Smooth muscle cell (in vitro differentiated cells): Measurements from ENCODE around the gene PCDH1. TPM values are rescaled to one million over a fixed set of nuclear protein-coding genes. Genes with fewer than 3 reads are reported as not detected.
"Not testable (repeated sequence)": the region's sequence is repeated elsewhere in the genome, so short reads cannot be mapped to it uniquely, and the experiment has no call there.

Source experiments
- DNase-seq: peaks from one replicate; lab custom pipeline; 2025; ENCODE audit not compliant: unreplicated experiment; lab: John Stamatoyannopoulos, UW
- H2AFZ ChIP-seq: fragments of 200-600 bp; sonication (generic); 2 replicates; pipeline ENCODE4 v1.6.0; 2016; ENCODE audit warnings: antibody characterized with exemption, low read depth, mild to moderate bottlenecking
- H3F3A ChIP-seq: fragments of 200-600 bp; sonication (generic); 2 replicates; pipeline ENCODE4 v1.6.0; 2017; ENCODE audit warnings: antibody characterized with exemption, low read depth
- H3K27ac ChIP-seq: fragments of 200-600 bp; sonication (generic); 2 replicates; pipeline ENCODE4 v1.5.1; 2016; ENCODE audit warnings: low read depth, mild to moderate bottlenecking
- H3K27me3 ChIP-seq: fragments of 200-600 bp; sonication (generic); 2 replicates; pipeline ENCODE4 v1.6.1; 2016; ENCODE audit warnings: low read depth, mild to moderate bottlenecking
- H3K36me3 ChIP-seq: fragments of 200-600 bp; sonication (generic); 2 replicates; pipeline ENCODE4 v1.5.1; 2016; ENCODE audit warnings: low read depth
- H3K4me1 ChIP-seq: fragments of 200-600 bp; sonication (generic); 2 replicates; pipeline ENCODE4 v1.5.1; 2016; ENCODE audit warnings: low read depth
- H3K4me2 ChIP-seq: fragments of 200-600 bp; sonication (generic); 2 replicates; pipeline ENCODE4 v1.6.0; 2016; ENCODE audit warnings: mild to moderate bottlenecking
- H3K4me3 ChIP-seq: fragments of 200-600 bp; sonication (generic); 2 replicates; pipeline ENCODE4 v1.5.1; 2016; ENCODE audit warnings: mild to moderate bottlenecking
- H3K79me2 ChIP-seq: fragments of 200-600 bp; sonication (generic); 2 replicates; pipeline ENCODE4 v1.6.0; 2016; ENCODE audit warnings: low read depth, mild to moderate bottlenecking
- H3K9ac ChIP-seq: fragments of 200-600 bp; sonication (generic); 2 replicates; pipeline ENCODE4 v1.6.0; 2016; ENCODE audit warnings: low read depth
- H3K9me3 ChIP-seq: fragments of 200-600 bp; sonication (generic); replicated peaks from 2 replicates; pipeline ENCODE4 v1.5.1; 2016; ENCODE audit warnings: low read depth
- H4K20me1 ChIP-seq: fragments of 200-600 bp; sonication (generic); 2 replicates; pipeline ENCODE4 v1.6.0; 2016; ENCODE audit warnings: low read depth
- CTCF ChIP-seq: fragments of 200-600 bp; sonication (generic); IDR thresholded peaks from 2 replicates; pipeline ENCODE4 v1.5.1; 2017; ENCODE audit warnings: borderline replicate concordance, mild to moderate bottlenecking, antibody characterized with exemption; ENCODE audit not compliant: insufficient read depth, poor library complexity, severe bottlenecking
- WGBS: methylation state at CpG from one replicate; pipeline ENCODE4 v1.1.7; 2016; ENCODE audit warnings: low lambda C conversion rate; 5-methylcytosine and 5-hydroxymethylcytosine counted together
- polyA plus RNA-seq: library from polyadenylated mRNA; unstranded; fragments of >200 nt; fragmentation: Nextera tagmentation; extraction: Ambion mirVana; gene quantifications from 2 replicates; pipeline ENCODE4 v1.2.1, GENCODE V29; 2016
- total RNA-seq: library from RNA; depleted of rRNA; stranded (reverse); fragments of >200 nt; gene quantifications from 2 replicates; pipeline ENCODE4 v1.2.3, GENCODE V29; 2014

The PCDH1 gene
- 4.5 and 14.7 TPM in 2 replicates for total RNA-seq
- 2.5 and 3.1 TPM in 2 replicates for polyA plus RNA-seq

GRCh38 chr5:141878186-141878710 is at the start of gene PCDH1:
TSS of gene PCDH1 (minus strand) at chr5:141878410. CDS start at chr5:141878262, 148 bp downstream.
- no peak for DNase-seq

DNA sequence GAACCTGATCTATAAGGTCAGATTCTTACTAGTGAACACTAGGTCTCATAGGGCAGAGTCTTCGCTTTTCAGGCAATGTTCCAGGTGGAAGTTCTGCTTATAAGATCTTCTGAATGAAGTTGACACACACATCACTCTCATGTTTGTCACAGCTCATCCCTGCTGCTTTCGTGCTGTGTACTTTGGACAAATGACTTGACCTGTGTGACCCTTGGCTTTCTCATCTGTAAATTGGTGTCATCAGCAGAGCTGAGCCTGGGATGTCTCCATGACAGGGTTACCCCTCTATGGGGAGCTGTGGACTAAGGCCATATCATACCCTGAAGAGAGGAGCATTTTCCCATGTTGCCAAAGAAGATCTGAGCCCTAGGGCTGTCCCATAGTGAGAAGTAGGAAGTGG is 48.2 kb upstream of the PCDH1 start:
- no peak overlapping the region for H3K4me3 ChIP-seq
- H3K27ac ChIP-seq = no peak overlapping the region
- no peaks in the 10 kb centered on the region for H3K36me3 ChIP-seq
- no peak overlapping the region for H3K9ac ChIP-seq
- 95% methylated on average over 2 of the region's 2 CpGs for WGBS
- TF ChIP-seq CTCF = no peak
- no peak overlapping the region for H2AFZ ChIP-seq
- no peak overlapping the region for H3K4me2 ChIP-seq
- no peaks in the 10 kb centered on the region for H3K27me3 ChIP-seq
- no peak for DNase-seq
- peaks cover 15% of the 10 kb centered on the region for H3K4me1 ChIP-seq
- H3K9me3 ChIP-seq = no peaks in the 10 kb centered on the region
- H3K79me2 ChIP-seq = peaks cover 13% of the 10 kb centered on the region
- peaks cover 6% of the 10 kb centered on the region for H4K20me1 ChIP-seq
- H3F3A ChIP-seq = peaks cover 4% of the 10 kb centered on the region

More at GRCh38 chr5:141878186-141878710, at the start of gene PCDH1:
- no peak for TF ChIP-seq CTCF
- Histone ChIP-seq H3K4me1 (peaks cover 54% of the 10 kb centered on the region), H4K20me1 (no peaks in the 10 kb centered on the region), H3K9ac (no peak within 1 kb of the TSS), H3K4me3 (peak within 1 kb of the TSS; percentile 67), H3K27ac (no peak within 1 kb of the TSS), H3K4me2 (peak within 1 kb of the TSS; percentile 97), H3K27me3 (peaks cover 65% of the 10 kb centered on the region), H3F3A (no peaks in the 10 kb centered on the region), H3K79me2 (no peaks in the 10 kb centered on the region), H2AFZ (peak within 1 kb of the TSS; percentile 62), H3K36me3 (no peaks in the 10 kb centered on the region), H3K9me3 (no peaks in the 10 kb centered on the region)
- WGBS = 5% methylated on average over 12 of the region's 63 CpGs

GRCh38 chr5:141923448-141924313 is 45.5 kb upstream of the PCDH1 start, which contains the start of gene DELE1:
TSS of gene DELE1 (plus strand) at chr5:141923871. CDS start at chr5:141923942, 71 bp downstream.
- Histone ChIP-seq H2AFZ (peak within 1 kb of the TSS; percentile 95), H3K9me3 (no peaks in the 10 kb centered on the region), H4K20me1 (peaks cover 6% of the 10 kb centered on the region), H3K27me3 (no peaks in the 10 kb centered on the region), H3F3A (peaks cover 4% of the 10 kb centered on the region), H3K27ac (peak within 1 kb of the TSS; percentile 99), H3K79me2 (peaks cover 13% of the 10 kb centered on the region), H3K4me3 (peak within 1 kb of the TSS; percentile 91), H3K4me1 (peaks cover 15% of the 10 kb centered on the region), H3K4me2 (peak within 1 kb of the TSS; percentile 99), H3K9ac (peak within 1 kb of the TSS; percentile 97), H3K36me3 (no peaks in the 10 kb centered on the region)
- under 1% methylated on average over 51 of the region's 53 CpGs for WGBS
- TF ChIP-seq CTCF = no peak
- peak; percentile 92 for DNase-seq

DNA sequence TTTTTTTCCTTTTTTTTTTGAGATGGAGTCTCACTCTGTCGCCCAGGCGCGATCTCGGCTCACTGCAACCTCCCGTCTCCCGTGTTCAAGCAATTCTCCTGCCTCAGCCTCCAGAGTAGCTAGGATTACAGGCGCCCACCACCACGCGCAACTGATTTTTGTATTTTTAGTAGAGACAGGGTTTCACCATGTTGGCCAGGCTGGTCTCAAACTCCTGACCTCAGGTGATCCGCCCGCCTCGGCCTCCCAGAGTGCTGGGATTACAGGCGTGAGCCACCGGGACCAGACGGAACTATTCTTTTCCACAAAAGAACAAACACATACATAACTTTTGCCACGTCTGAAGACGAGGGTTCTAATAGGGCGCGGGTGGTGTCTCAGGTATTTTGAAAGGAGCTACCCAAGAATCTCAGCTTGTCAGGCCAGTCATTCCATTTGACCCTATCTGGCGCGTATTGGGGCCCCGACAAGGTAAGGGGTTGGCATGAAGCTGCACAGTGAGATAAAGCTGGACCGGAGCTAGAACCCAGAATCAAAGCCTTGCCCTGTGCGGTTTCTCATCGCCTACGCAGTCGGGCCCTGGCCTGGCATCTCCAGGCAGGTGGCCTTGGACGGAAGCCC is 44.7 kb upstream of the PCDH1 start:
- Histone ChIP-seq H3K4me1 (peaks cover 15% of the 10 kb centered on the region), H3K79me2 (peaks cover 13% of the 10 kb centered on the region), H3K4me3 (peak overlapping the region; percentile 91), H3K4me2 (peak overlapping the region; percentile 99), H2AFZ (peak overlapping the region; percentile 95), H3K27ac (peak overlapping the region; percentile 99), H3K9ac (peak overlapping the region; percentile 97)
- not testable (repeated sequence) for H3K36me3 ChIP-seq, DNase-seq, H4K20me1 ChIP-seq, H3K27me3 ChIP-seq, H3F3A ChIP-seq, H3K9me3 ChIP-seq
- WGBS = 70% methylated on average over 28 of the region's 28 CpGs
